ENCODE measurements around the gene CSGALNACT2.
"Not testable (repeated sequence)": the region's sequence is repeated elsewhere in the genome, so short reads cannot be mapped to it uniquely, and the experiment has no call there.

Gene CSGALNACT2

GRCh38 chr10:43135656-43136055 lies 2.6 kb upstream of the CSGALNACT2 start:
- no peak for TF ChIP-seq CTCF (conservative IDR thresholded peaks at IDR 0.05; ENCODE audit: low read depth, low read length)
- DNase-seq (ENCODE audit: low read depth): no peak
- no peak overlapping the region for H3K4me3 ChIP-seq (ENCODE audit: low read length)

GRCh38 chr10:43136432-43136831 lies 1.8 kb upstream of the CSGALNACT2 start:
- H3K4me3 ChIP-seq (ENCODE audit: low read length): no peak overlapping the region
- DNase-seq (ENCODE audit: low read depth): no peak
- TF ChIP-seq CTCF (conservative IDR thresholded peaks at IDR 0.05; ENCODE audit: low read depth, low read length): no peak

- DNase-seq (ENCODE audit: low read depth): no peak
- no peak for TF ChIP-seq CTCF (conservative IDR thresholded peaks at IDR 0.05; ENCODE audit: low read depth, low read length)
- peak overlapping the region; percentile 73 for H3K4me3 ChIP-seq (ENCODE audit: low read length)
Observed at GRCh38 chr10:43136995-43137716, 1.1 kb upstream of the CSGALNACT2 start.

- no peak for TF ChIP-seq CTCF (conservative IDR thresholded peaks at IDR 0.05; ENCODE audit: low read depth, low read length)
- peak overlapping the region; percentile 73 for H3K4me3 ChIP-seq (ENCODE audit: low read length)
- no peak for DNase-seq (ENCODE audit: low read depth)
Observed at GRCh38 chr10:43137717-43138020, 576 bp upstream of the CSGALNACT2 start.

- no peak for DNase-seq (ENCODE audit: low read depth)
- peak overlapping the region; percentile 73 for H3K4me3 ChIP-seq (ENCODE audit: low read length)
- no peak for TF ChIP-seq CTCF (conservative IDR thresholded peaks at IDR 0.05; ENCODE audit: low read depth, low read length)
Observed at GRCh38 chr10:43138757-43139241, 554 bp downstream of the CSGALNACT2 start.

GRCh38 chr10:43141421-43141820 lies 3.2 kb downstream of the CSGALNACT2 start:
- no peak for DNase-seq (ENCODE audit: low read depth)
- no peak overlapping the region for H3K4me3 ChIP-seq (ENCODE audit: low read length)
- no peak for TF ChIP-seq CTCF (conservative IDR thresholded peaks at IDR 0.05; ENCODE audit: low read depth, low read length)

- DNase-seq (ENCODE audit: low read depth): no peak
- TF ChIP-seq CTCF (conservative IDR thresholded peaks at IDR 0.05; ENCODE audit: low read depth, low read length): no peak
- no peak overlapping the region for H3K4me3 ChIP-seq (ENCODE audit: low read length)
Observed at GRCh38 chr10:43145311-43145710, 7.1 kb downstream of the CSGALNACT2 start.

GRCh38 chr10:43145936-43146335 lies 7.7 kb downstream of the CSGALNACT2 start:
- not testable (repeated sequence) for DNase-seq (ENCODE audit: low read depth); H3K4me3 ChIP-seq (ENCODE audit: low read length)

Measured in retinal pigment epithelial cell (primary cell).